ENCODE measurements around the gene MYO3B.

Gene MYO3B

GRCh38 chr2:170204298-170204951 is 26.5 kb downstream of the MYO3B start:
- H2AFZ ChIP-seq (ENCODE audit: low read length), result no peak overlapping the region
- H3K9me3 ChIP-seq (replicated peaks; ENCODE audit: insufficient read depth, low read length), result no peaks in the 10 kb centered on the region
- no peak for DNase-seq
- no peak overlapping the region for H3K9ac ChIP-seq (ENCODE audit: low read length)
- TF ChIP-seq EZH2 (optimal IDR thresholded peaks at IDR 0.05; ENCODE audit: low read depth, low read length), result no peak
- no peak for TF ChIP-seq CTCF (IDR thresholded peaks at IDR 0.05; ENCODE audit: low read length)
- no peak for TF ChIP-seq EZH2phosphoT487 (IDR thresholded peaks at IDR 0.05; ENCODE audit: low read length)
- H3K27me3 ChIP-seq (replicated peaks; ENCODE audit: insufficient read depth, low read length), result no peaks in the 10 kb centered on the region
- H3K36me3 ChIP-seq (replicated peaks; ENCODE audit: insufficient read depth, low read length), result no peaks in the 10 kb centered on the region
- H3K4me3 ChIP-seq (ENCODE audit: low read length), result no peak overlapping the region
- peaks cover 26% of the 10 kb centered on the region for H3K4me1 ChIP-seq (ENCODE audit: low read length)
- no peak overlapping the region for H3K27ac ChIP-seq (ENCODE audit: low read length)
- no peaks in the 10 kb centered on the region for H3K79me2 ChIP-seq (ENCODE audit: low read length)
- H3K4me2 ChIP-seq (ENCODE audit: low read depth, low read length), result no peak overlapping the region
- H4K20me1 ChIP-seq (ENCODE audit: insufficient read depth, low read length), result no peaks in the 10 kb centered on the region
- H3F3A ChIP-seq (ENCODE audit: insufficient read depth, low read length), result peaks cover 19% of the 10 kb centered on the region; the same call in 1 of the 2 replicates
- no peaks in the 10 kb centered on the region for H3K9me2 ChIP-seq (replicated peaks; ENCODE audit: insufficient read depth, low read length)

GRCh38 chr2:170206246-170206645 is 28.3 kb downstream of the MYO3B start:
- Histone ChIP-seq H3K4me3 (ENCODE audit: low read length) (no peak overlapping the region), H2AFZ (ENCODE audit: low read length) (no peak overlapping the region), H3K36me3 (replicated peaks; ENCODE audit: insufficient read depth, low read length) (no peaks in the 10 kb centered on the region), H3K27ac (ENCODE audit: low read length) (no peak overlapping the region), H3K9me3 (replicated peaks; ENCODE audit: insufficient read depth, low read length) (no peaks in the 10 kb centered on the region), H3K79me2 (ENCODE audit: low read length) (no peaks in the 10 kb centered on the region), H3K9ac (ENCODE audit: low read length) (no peak overlapping the region), H3K9me2 (replicated peaks; ENCODE audit: insufficient read depth, low read length) (no peaks in the 10 kb centered on the region), H3K27me3 (replicated peaks; ENCODE audit: insufficient read depth, low read length) (no peaks in the 10 kb centered on the region), H3K4me1 (ENCODE audit: low read length) (peaks cover 19% of the 10 kb centered on the region), H3K4me2 (ENCODE audit: low read depth, low read length) (no peak overlapping the region), H3F3A (ENCODE audit: insufficient read depth, low read length) (peaks cover 18% of the 10 kb centered on the region; the same call in 1 of the 2 replicates), H4K20me1 (ENCODE audit: insufficient read depth, low read length) (no peaks in the 10 kb centered on the region)
- TF ChIP-seq EZH2 (optimal IDR thresholded peaks at IDR 0.05; ENCODE audit: low read depth, low read length), result no peak
- TF ChIP-seq EZH2phosphoT487 (IDR thresholded peaks at IDR 0.05; ENCODE audit: low read length), result no peak
- TF ChIP-seq CTCF (IDR thresholded peaks at IDR 0.05; ENCODE audit: low read length), result no peak
- no peak for DNase-seq

GRCh38 chr2:170206805-170207407 is 29.0 kb downstream of the MYO3B start:
- Histone ChIP-seq H3K9ac (ENCODE audit: low read length) (no peak overlapping the region), H3K4me1 (ENCODE audit: low read length) (peaks cover 12% of the 10 kb centered on the region), H3K79me2 (ENCODE audit: low read length) (no peaks in the 10 kb centered on the region), H3F3A (ENCODE audit: insufficient read depth, low read length) (peaks cover 12% of the 10 kb centered on the region; the same call in 1 of the 2 replicates), H3K4me3 (ENCODE audit: low read length) (no peak overlapping the region), H3K9me3 (replicated peaks; ENCODE audit: insufficient read depth, low read length) (no peaks in the 10 kb centered on the region), H3K4me2 (ENCODE audit: low read depth, low read length) (no peak overlapping the region), H3K9me2 (replicated peaks; ENCODE audit: insufficient read depth, low read length) (no peaks in the 10 kb centered on the region), H2AFZ (ENCODE audit: low read length) (no peak overlapping the region), H3K27me3 (replicated peaks; ENCODE audit: insufficient read depth, low read length) (no peaks in the 10 kb centered on the region), H4K20me1 (ENCODE audit: insufficient read depth, low read length) (no peaks in the 10 kb centered on the region), H3K36me3 (replicated peaks; ENCODE audit: insufficient read depth, low read length) (no peaks in the 10 kb centered on the region), H3K27ac (ENCODE audit: low read length) (no peak overlapping the region)
- DNase-seq, result no peak
- TF ChIP-seq EZH2phosphoT487 (IDR thresholded peaks at IDR 0.05; ENCODE audit: low read length), result no peak
- no peak for TF ChIP-seq EZH2 (optimal IDR thresholded peaks at IDR 0.05; ENCODE audit: low read depth, low read length)
- TF ChIP-seq CTCF (IDR thresholded peaks at IDR 0.05; ENCODE audit: low read length), result no peak
